ENCODE data around the gene KIAA1671. TPM values are rescaled to one million over a fixed set of nuclear protein-coding genes. Genes with fewer than 3 reads are reported as not detected.
A peak's percentile ranks its signal among the peaks of the same experiment; 100 is the strongest.

Gene KIAA1671
- total and polyA plus RNA-seq, 2 donors, result 4.1 to 8.0 TPM

DNA sequence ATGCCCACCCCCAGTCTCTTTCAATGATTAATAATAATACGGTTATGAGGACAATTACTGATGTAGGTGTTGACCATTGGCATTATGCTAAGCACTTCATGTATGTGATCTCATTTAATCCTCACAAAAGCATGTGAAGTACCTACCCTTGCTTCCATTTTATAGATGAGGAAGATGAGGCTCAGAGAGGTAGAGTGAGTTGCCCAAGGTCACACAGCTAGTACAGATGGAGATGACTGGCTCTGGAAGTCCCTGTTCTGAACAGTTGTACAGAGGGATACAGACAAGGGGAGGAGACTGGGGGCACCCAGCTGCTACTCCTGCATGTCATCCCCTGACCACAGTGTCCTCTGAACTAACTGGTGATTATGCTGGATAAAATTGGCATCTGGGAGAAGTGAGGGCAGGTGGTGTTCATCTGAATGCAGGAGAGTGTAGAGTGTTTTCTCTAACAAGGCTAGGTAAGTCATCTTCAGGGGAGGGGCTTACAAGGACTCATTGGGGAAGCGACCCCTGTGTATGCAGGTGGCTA is 43.2 kb downstream of the KIAA1671 start:
- H3K27ac ChIP-seq (ENCODE audit: low read depth in 1 of 2, low read length in 1 of 2), result no peak overlapping the region
- 96% methylated on average over 2 of the region's 2 CpGs for WGBS

DNA sequence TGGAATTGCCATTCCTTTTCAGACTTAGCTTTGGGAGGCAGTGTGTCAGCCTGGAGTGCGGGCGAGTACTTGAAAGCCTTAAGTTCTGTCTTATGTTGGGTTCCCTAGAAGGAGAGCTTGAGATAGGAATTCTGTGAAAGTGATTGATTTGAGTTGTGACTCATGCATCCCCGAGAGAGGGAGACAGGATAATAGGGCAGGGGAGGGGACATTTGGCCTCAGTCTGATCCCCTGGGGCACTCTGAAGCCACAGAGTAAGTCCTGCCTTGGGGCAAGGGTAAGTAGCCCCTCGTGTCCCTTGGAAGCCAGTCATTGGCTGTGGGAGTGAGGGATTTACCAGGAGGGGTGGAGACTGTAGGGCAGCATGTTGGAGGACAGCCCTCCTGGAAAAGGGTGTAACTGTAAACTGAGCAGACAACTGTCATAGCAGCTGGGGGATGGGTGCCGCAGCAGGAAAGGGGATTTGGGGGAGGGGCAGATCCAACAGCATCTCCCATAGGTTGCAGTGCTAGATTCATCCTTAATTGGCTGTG is 44.0 kb downstream of the KIAA1671 start:
- Histone ChIP-seq H3K4me1 (ENCODE audit: control insufficient read depth in 2 of 2, insufficient read depth in 2 of 2, low read length in 2 of 2) (peaks cover 0 to 5% of the 10 kb centered on the region in 2 donors), H3K27ac (ENCODE audit: low read depth in 1 of 2, low read length in 1 of 2) (peak overlapping the region in 1 of 2 donors; percentile 42), H3K4me3 (ENCODE audit: low read length in 2 of 2) (no peak overlapping the region), H3K9me3 (ENCODE audit: control insufficient read depth in 2 of 2, insufficient read depth in 1 of 2, low read length in 1 of 2) (no peaks in the 10 kb centered on the region), H3K27me3 (ENCODE audit: control insufficient read depth in 2 of 2, insufficient read depth in 1 of 2, low read length in 1 of 2) (no peaks in the 10 kb centered on the region), H3K36me3 (ENCODE audit: control insufficient read depth in 2 of 2, insufficient read depth in 2 of 2, low read length in 1 of 2) (no peaks in the 10 kb centered on the region)
- WGBS, result 65% methylated on average over 5 of the region's 5 CpGs
- DNase-seq (ENCODE audit: low read depth in 6 of 9, low spot score in 9 of 9), result no peak

More for the DNA sequence above, 43.2 kb downstream of the KIAA1671 start:
- Histone ChIP-seq H3K36me3 (ENCODE audit: control insufficient read depth in 2 of 2, insufficient read depth in 2 of 2, low read length in 1 of 2) (no peaks in the 10 kb centered on the region), H3K4me3 (ENCODE audit: low read length in 2 of 2) (no peak overlapping the region), H3K9me3 (ENCODE audit: control insufficient read depth in 2 of 2, insufficient read depth in 1 of 2, low read length in 1 of 2) (no peaks in the 10 kb centered on the region), H3K4me1 (ENCODE audit: control insufficient read depth in 2 of 2, insufficient read depth in 2 of 2, low read length in 2 of 2) (peaks cover 0 to 5% of the 10 kb centered on the region in 2 donors), H3K27me3 (ENCODE audit: control insufficient read depth in 2 of 2, insufficient read depth in 1 of 2, low read length in 1 of 2) (no peaks in the 10 kb centered on the region)
- DNase-seq (ENCODE audit: low read depth in 6 of 9, low spot score in 9 of 9), result no peak

- Histone ChIP-seq H3K27me3 (ENCODE audit: control insufficient read depth in 2 of 2, insufficient read depth in 1 of 2, low read length in 1 of 2) (no peaks in the 10 kb centered on the region), H3K27ac (ENCODE audit: low read depth in 1 of 2, low read length in 1 of 2) (no peak overlapping the region), H3K36me3 (ENCODE audit: control insufficient read depth in 2 of 2, insufficient read depth in 2 of 2, low read length in 1 of 2) (no peaks in the 10 kb centered on the region), H3K9me3 (ENCODE audit: control insufficient read depth in 2 of 2, insufficient read depth in 1 of 2, low read length in 1 of 2) (no peaks in the 10 kb centered on the region), H3K4me3 (ENCODE audit: low read length in 2 of 2) (no peak overlapping the region), H3K4me1 (ENCODE audit: control insufficient read depth in 2 of 2, insufficient read depth in 2 of 2, low read length in 2 of 2) (peaks cover 0 to 5% of the 10 kb centered on the region in 2 donors)
- WGBS, result 95% methylated on average over 6 of the region's 6 CpGs
- DNase-seq (ENCODE audit: low read depth in 6 of 9, low spot score in 9 of 9), result no peak
Observed at GRCh38 chr22:24997023-24997422, 44.5 kb downstream of the KIAA1671 start.

GRCh38 chr22:25000686-25001085 is 48.2 kb downstream of the KIAA1671 start:
- H3K27me3 ChIP-seq (ENCODE audit: control insufficient read depth in 2 of 2, insufficient read depth in 1 of 2, low read length in 1 of 2), result no peaks in the 10 kb centered on the region
- no peak for DNase-seq (ENCODE audit: low read depth in 6 of 9, low spot score in 9 of 9)
- 82% methylated on average over 8 of the region's 8 CpGs for WGBS
- H3K27ac ChIP-seq (ENCODE audit: low read depth in 1 of 2, low read length in 1 of 2), result no peak overlapping the region
- H3K9me3 ChIP-seq (ENCODE audit: control insufficient read depth in 2 of 2, insufficient read depth in 1 of 2, low read length in 1 of 2), result no peaks in the 10 kb centered on the region
- no peak overlapping the region for H3K4me3 ChIP-seq (ENCODE audit: low read length in 2 of 2)
- no peaks in the 10 kb centered on the region for H3K36me3 ChIP-seq (ENCODE audit: control insufficient read depth in 2 of 2, insufficient read depth in 2 of 2, low read length in 1 of 2)
- peaks cover 0 to 5% of the 10 kb centered on the region in 2 donors for H3K4me1 ChIP-seq (ENCODE audit: control insufficient read depth in 2 of 2, insufficient read depth in 2 of 2, low read length in 2 of 2)

DNA sequence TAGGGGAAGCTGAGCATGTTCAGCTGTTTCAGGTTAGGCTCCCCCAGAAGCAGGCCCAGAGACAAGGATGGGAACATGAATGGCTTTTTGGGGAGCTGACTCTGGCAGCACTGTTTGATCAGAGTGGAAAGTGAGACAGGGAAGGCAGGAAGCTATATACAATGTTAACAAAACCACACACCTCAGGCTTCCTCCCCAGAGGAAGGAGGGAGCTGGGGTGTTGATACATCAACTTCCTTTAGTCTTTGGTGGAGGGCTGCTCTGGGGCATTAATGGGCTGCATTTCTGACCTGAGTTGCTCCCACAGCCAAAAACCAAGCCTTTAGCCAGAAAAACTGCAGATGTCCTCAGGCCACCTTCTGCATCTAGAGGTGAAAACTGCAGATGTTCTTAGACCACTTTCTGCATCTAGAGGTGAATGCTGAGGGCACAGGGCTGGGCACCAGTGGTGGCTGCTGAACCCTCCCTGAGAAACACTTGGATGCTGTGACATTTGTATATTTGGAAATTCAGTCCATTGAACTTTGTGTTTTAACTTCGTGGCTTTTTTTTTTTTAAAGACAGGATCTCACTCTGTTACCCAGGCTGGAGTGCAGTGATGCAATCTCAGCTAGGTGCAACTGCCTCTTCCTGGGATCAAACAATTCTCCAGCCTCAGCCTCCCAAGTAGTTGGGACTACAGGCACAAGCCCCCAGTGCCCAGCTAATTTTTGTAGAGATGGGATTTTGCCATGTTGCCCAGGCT is 49.9 kb downstream of the KIAA1671 start:
- no peaks in the 10 kb centered on the region for H3K9me3 ChIP-seq (ENCODE audit: control insufficient read depth in 2 of 2, insufficient read depth in 1 of 2, low read length in 1 of 2)
- no peaks in the 10 kb centered on the region for H3K36me3 ChIP-seq (ENCODE audit: control insufficient read depth in 2 of 2, insufficient read depth in 2 of 2, low read length in 1 of 2)
- H3K27ac ChIP-seq (ENCODE audit: low read depth in 1 of 2, low read length in 1 of 2), result no peak overlapping the region
- no peaks in the 10 kb centered on the region for H3K4me1 ChIP-seq (ENCODE audit: control insufficient read depth in 2 of 2, insufficient read depth in 2 of 2, low read length in 2 of 2)
- 72% methylated on average over 1 of the region's 1 CpG for WGBS
- H3K27me3 ChIP-seq (ENCODE audit: control insufficient read depth in 2 of 2, insufficient read depth in 1 of 2, low read length in 1 of 2), result no peaks in the 10 kb centered on the region
- DNase-seq (ENCODE audit: low read depth in 6 of 9, low spot score in 9 of 9), result peak in 1 of 9 donors; percentile 16
- H3K4me3 ChIP-seq (ENCODE audit: low read length in 2 of 2), result no peak overlapping the region

- H3K27me3 ChIP-seq (ENCODE audit: control insufficient read depth in 2 of 2, insufficient read depth in 1 of 2, low read length in 1 of 2), result no peaks in the 10 kb centered on the region
- no peaks in the 10 kb centered on the region for H3K9me3 ChIP-seq (ENCODE audit: control insufficient read depth in 2 of 2, insufficient read depth in 1 of 2, low read length in 1 of 2)
- no peak overlapping the region for H3K4me3 ChIP-seq (ENCODE audit: low read length in 2 of 2)
- no peak for DNase-seq (ENCODE audit: low read depth in 6 of 9, low spot score in 9 of 9)
- no peaks in the 10 kb centered on the region for H3K36me3 ChIP-seq (ENCODE audit: control insufficient read depth in 2 of 2, insufficient read depth in 2 of 2, low read length in 1 of 2)
- H3K4me1 ChIP-seq (ENCODE audit: control insufficient read depth in 2 of 2, insufficient read depth in 2 of 2, low read length in 2 of 2), result no peaks in the 10 kb centered on the region
- 97% methylated on average over 4 of the region's 4 CpGs for WGBS
- H3K27ac ChIP-seq (ENCODE audit: low read depth in 1 of 2, low read length in 1 of 2), result no peak overlapping the region
Observed at GRCh38 chr22:25006354-25006753, 53.8 kb downstream of the KIAA1671 start.

DNA sequence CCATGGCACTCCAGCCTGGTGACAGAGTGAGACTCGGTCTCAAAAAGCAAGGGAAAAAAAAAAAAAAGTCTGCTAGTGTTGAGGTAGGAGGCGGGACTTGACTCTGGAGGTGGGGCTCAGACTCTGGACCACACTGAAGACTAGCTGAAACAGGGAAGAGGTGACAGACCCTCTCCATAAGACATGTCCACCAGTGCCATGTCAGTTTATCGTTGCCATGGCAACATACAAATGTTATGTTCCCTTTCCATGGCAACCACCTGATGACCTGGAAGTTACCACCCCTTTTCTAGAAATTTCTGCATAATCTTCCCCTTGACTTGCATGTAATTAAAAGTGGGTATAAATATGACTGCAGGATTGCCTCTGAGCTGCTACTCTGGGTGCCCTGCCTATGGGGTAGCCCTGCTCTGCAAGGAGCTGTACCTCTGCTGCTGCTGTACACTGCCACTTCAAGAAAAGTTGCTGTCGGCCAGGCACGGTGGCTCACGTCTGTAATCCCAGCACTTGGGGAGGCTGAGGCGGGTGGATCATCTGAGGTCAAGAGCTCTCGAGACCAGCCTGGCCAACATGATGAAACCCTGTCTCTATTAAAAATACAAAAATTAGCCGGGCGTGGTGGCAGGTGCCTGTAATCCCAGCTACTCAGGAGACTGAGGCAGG is 55.1 kb downstream of the KIAA1671 start:
- Histone ChIP-seq H3K36me3 (ENCODE audit: control insufficient read depth in 2 of 2, insufficient read depth in 2 of 2, low read length in 1 of 2) (no peaks in the 10 kb centered on the region), H3K4me3 (ENCODE audit: low read length in 2 of 2) (no peak overlapping the region), H3K27ac (ENCODE audit: low read depth in 1 of 2, low read length in 1 of 2) (no peak overlapping the region), H3K4me1 (ENCODE audit: control insufficient read depth in 2 of 2, insufficient read depth in 2 of 2, low read length in 2 of 2) (no peaks in the 10 kb centered on the region), H3K9me3 (ENCODE audit: control insufficient read depth in 2 of 2, insufficient read depth in 1 of 2, low read length in 1 of 2) (no peaks in the 10 kb centered on the region), H3K27me3 (ENCODE audit: control insufficient read depth in 2 of 2, insufficient read depth in 1 of 2, low read length in 1 of 2) (no peaks in the 10 kb centered on the region)
- DNase-seq (ENCODE audit: low read depth in 6 of 9, low spot score in 9 of 9), result no peak
- 93% methylated on average over 10 of the region's 10 CpGs for WGBS

GRCh38 chr22:25008666-25009065 is 56.1 kb downstream of the KIAA1671 start:
- DNase-seq (ENCODE audit: low read depth in 6 of 9, low spot score in 9 of 9), result no peak
- Histone ChIP-seq H3K36me3 (ENCODE audit: control insufficient read depth in 2 of 2, insufficient read depth in 2 of 2, low read length in 1 of 2) (no peaks in the 10 kb centered on the region), H3K9me3 (ENCODE audit: control insufficient read depth in 2 of 2, insufficient read depth in 1 of 2, low read length in 1 of 2) (no peaks in the 10 kb centered on the region), H3K27me3 (ENCODE audit: control insufficient read depth in 2 of 2, insufficient read depth in 1 of 2, low read length in 1 of 2) (no peaks in the 10 kb centered on the region), H3K4me1 (ENCODE audit: control insufficient read depth in 2 of 2, insufficient read depth in 2 of 2, low read length in 2 of 2) (no peaks in the 10 kb centered on the region), H3K27ac (ENCODE audit: low read depth in 1 of 2, low read length in 1 of 2) (no peak overlapping the region), H3K4me3 (ENCODE audit: low read length in 2 of 2) (no peak overlapping the region)
- 88% methylated on average over 2 of the region's 2 CpGs for WGBS

DNA sequence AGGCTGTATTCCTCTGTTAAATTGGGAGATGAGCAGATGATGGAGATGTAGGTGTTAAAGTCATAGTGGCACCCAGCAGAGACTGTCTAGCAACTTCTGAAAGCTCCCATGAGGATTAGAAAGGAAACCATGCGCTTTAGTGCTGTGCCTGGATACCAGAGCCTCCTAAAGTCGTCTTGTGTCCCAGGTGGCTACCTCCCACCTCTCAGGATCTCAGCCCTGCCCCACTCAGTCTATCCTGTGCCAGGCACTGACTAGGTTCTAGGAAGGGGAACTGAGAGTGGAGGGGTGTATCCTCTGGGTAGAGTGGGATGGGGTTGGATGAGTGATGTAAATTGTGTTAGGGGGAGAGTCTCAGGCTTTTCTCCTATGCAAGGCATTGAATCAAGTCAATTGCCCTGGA is 60.2 kb downstream of the KIAA1671 start:
- H3K27me3 ChIP-seq (ENCODE audit: control insufficient read depth in 2 of 2, insufficient read depth in 1 of 2, low read length in 1 of 2), result no peaks in the 10 kb centered on the region
- 90% methylated on average over 2 of the region's 2 CpGs for WGBS
- no peak overlapping the region for H3K4me3 ChIP-seq (ENCODE audit: low read length in 2 of 2)
- no peak overlapping the region for H3K27ac ChIP-seq (ENCODE audit: low read depth in 1 of 2, low read length in 1 of 2)
- no peaks in the 10 kb centered on the region for H3K4me1 ChIP-seq (ENCODE audit: control insufficient read depth in 2 of 2, insufficient read depth in 2 of 2, low read length in 2 of 2)
- H3K36me3 ChIP-seq (ENCODE audit: control insufficient read depth in 2 of 2, insufficient read depth in 2 of 2, low read length in 1 of 2), result no peaks in the 10 kb centered on the region
- no peak for DNase-seq (ENCODE audit: low read depth in 6 of 9, low spot score in 9 of 9)
- no peaks in the 10 kb centered on the region for H3K9me3 ChIP-seq (ENCODE audit: control insufficient read depth in 2 of 2, insufficient read depth in 1 of 2, low read length in 1 of 2)

Data from thymus (tissue), 11 donors.